K562 (cell line): ENCODE results near the gene C5AR2. TPM values are rescaled to one million over a fixed set of nuclear protein-coding genes. Genes with fewer than 3 reads are reported as not detected.

Experiments
- ATAC-seq: fragments of 200-7000 bp; cut with Tn5 transposase; 3 replicates; pipeline ENCODE4 v1.9.1; 2020; ENCODE audit warnings: moderate library complexity
- BruUV-seq: library from RNA; stranded (reverse); fragments of 400-500 nt; replicated peaks from 2 replicates; lab custom pipeline; 2021; lab: Mats Ljungman, UMichigan
- CTCF ChIA-PET: fragments of 300-600 bp; formaldehyde crosslinking; extraction: SDS; loops from one replicate; lab custom pipeline; 2021; ENCODE audit warnings: low intra/inter-chr PET ratio; lab: Yijun Ruan, JAX
- POLR2A ChIA-PET: fragments of 300-600, 350-650 bp; sonication (Branson Sonifier 250); formaldehyde crosslinking; extraction: SDS; loops from one replicate; lab custom pipeline; 2021; ENCODE audit warnings: antibody characterized with exemption, inconsistent platforms; lab: Yijun Ruan, JAX
- DNase-seq, 4 experiments: peaks; one replicate each; pipeline versions ENCODE4 v3.0.0 to v3.0.0-alpha.2; 2011 to 2018; ENCODE audit warnings: low spot score in 3 of 4, mixed read lengths in 3 of 4; ENCODE audit errors: extremely low read depth in 1 of 4
- FAIRE-seq: peaks from 2 replicates; lab custom pipeline; 2011; peaks lifted over from hg19 to GRCh38; lab: Jason Lieb, UNC
- H2AFZ ChIP-seq: 2 replicates; pipeline ENCODE4 v1.6.0; 2011; ENCODE audit warnings: low read depth, low read length, control low read depth, inconsistent platforms
- H3K27ac ChIP-seq: fragments of 200-600 bp; 3 replicates; pipeline ENCODE4 v1.8.0; 2011; ENCODE audit warnings: low read depth, mild to moderate bottlenecking, control low read depth, inconsistent platforms, low read length, moderate library complexity, mixed read lengths; ENCODE audit errors: extremely low read depth
- H3K27me3 ChIP-seq, 2 experiments: fragments of 300-600 bp in 1 of 2; 2 replicates in 1 of 2; 3 replicates in 1 of 2; pipeline versions ENCODE4 v1.6.0 to v1.8.0; 2011; ENCODE audit warnings: inconsistent platforms in 2 of 2, low read length in 2 of 2, mild to moderate bottlenecking in 1 of 2, mixed read lengths in 1 of 2, moderate library complexity in 1 of 2; ENCODE audit not compliant: control insufficient read depth in 2 of 2, insufficient read depth in 2 of 2
- H3K36me3 ChIP-seq: fragments of 300-600 bp; 3 replicates; pipeline ENCODE4 v1.8.0; 2011; ENCODE audit warnings: mild to moderate bottlenecking, low read length, inconsistent platforms; ENCODE audit not compliant: control insufficient read depth, insufficient read depth
- H3K4me1 ChIP-seq, 2 experiments: fragments of 200-600 bp in 1 of 2; replicated peaks in 1 of 2; 2 replicates in 1 of 2; 3 replicates in 1 of 2; pipeline versions ENCODE4 v1.5.1 to v1.8.0; 2011; ENCODE audit warnings: inconsistent platforms in 2 of 2, low read length in 2 of 2, mild to moderate bottlenecking in 1 of 2, mixed read lengths in 1 of 2, moderate library complexity in 1 of 2; ENCODE audit not compliant: control insufficient read depth in 2 of 2, insufficient read depth in 2 of 2
- H3K4me2 ChIP-seq: 2 replicates; pipeline ENCODE4 v1.6.1; 2011; ENCODE audit warnings: low read length, control low read depth, inconsistent platforms, mixed read lengths; ENCODE audit not compliant: insufficient read depth
- H3K4me3 ChIP-seq: fragments of 200-600 bp; sonication (generic), shearing (Covaris generic); 2 replicates; pipeline ENCODE4 v1.5.1; 2016; ENCODE audit warnings: control low read depth, inconsistent platforms
- H3K79me2 ChIP-seq: fragments of 200-600 bp; 3 replicates; pipeline ENCODE4 v1.8.0; 2011; ENCODE audit warnings: low read length, inconsistent platforms; ENCODE audit not compliant: control insufficient read depth, insufficient read depth
- H3K9ac ChIP-seq, 2 experiments: 2 replicates each; pipeline versions ENCODE4 v1.6.0 to v1.6.1; 2011; ENCODE audit warnings: low read depth in 2 of 2, low read length in 2 of 2, control low read depth in 1 of 2, inconsistent platforms in 1 of 2, mild to moderate bottlenecking in 1 of 2, mixed read lengths in 1 of 2; ENCODE audit not compliant: insufficient read depth in 1 of 2
- H3K9me1 ChIP-seq: one replicate; pipeline ENCODE4 v1.6.0; 2011; ENCODE audit warnings: inconsistent platforms, mild to moderate bottlenecking, low read length, moderate library complexity; ENCODE audit not compliant: control insufficient read depth, insufficient read depth
- H3K9me3 ChIP-seq: replicated peaks from 2 replicates; pipeline ENCODE4 v1.5.1; 2011; ENCODE audit warnings: low read depth, low read length, inconsistent platforms; ENCODE audit not compliant: control insufficient read depth, insufficient read depth
- H4K20me1 ChIP-seq: replicated peaks from 2 replicates; pipeline ENCODE4 v1.6.1; 2011; ENCODE audit warnings: low read length, inconsistent platforms, mixed read lengths; ENCODE audit not compliant: control insufficient read depth, insufficient read depth
- ADNP ChIP-seq: fragments of 200-800 bp; sonication (Bioruptor generic); IDR thresholded peaks from 2 replicates; pipeline ENCODE4 v1.6.1; 2016; ENCODE audit warnings: missing genetic modification characterization, missing compliant biosample characterization
- KDM1A ChIP-seq, 2 experiments: fragments of 450-650 bp; IDR thresholded peaks; 2 replicates each; pipeline ENCODE4 v1.6.1; 2016; ENCODE audit warnings: mild to moderate bottlenecking in 2 of 2
- RBM25 ChIP-seq: fragments of 200-400 bp; formaldehyde crosslinking; IDR thresholded peaks from 2 replicates; pipeline ENCODE4 v1.6.1; 2018; ENCODE audit warnings: low read length, low read depth, moderate library complexity; ENCODE audit not compliant: severe bottlenecking
- ZNF121 ChIP-seq: sonication (generic); formaldehyde crosslinking; conservative IDR thresholded peaks from 2 replicates; pipeline ENCODE4 v1.8.0; 2022; ENCODE audit warnings: missing genetic modification reagents
- WGBS: fragments of 100-300 bp; shearing (Covaris generic); methylation state at CpG from one replicate; pipeline ENCODE4 v1.1.6; 2016; ENCODE audit warnings: low coverage, mixed read lengths; ENCODE audit not compliant: insufficient coverage; ENCODE audit errors: missing lambda C conversion rate; 5-methylcytosine and 5-hydroxymethylcytosine counted together
- in situ Hi-C: fragments of 300-500 bp; cut with MboI; formaldehyde crosslinking; loops from 4 replicates; pipeline ENCODE4 v1.15.0; 2018; ENCODE audit warnings: inconsistent platforms, mixed read lengths
- intact Hi-C: fragments of 100-400 bp; cut with micrococcal nuclease; formaldehyde crosslinking; loops from 2 replicates; pipeline ENCODE4 v1.14.2; 2022
- polyA plus RNA-seq, 8 experiments: library from polyadenylated mRNA; depleted of rRNA in 4 of 8; stranded (reverse) in 5 of 8; unstranded in 3 of 8; fragments of >200 nt; fragmentation: Nextera tagmentation in 2 of 8; fragmentation: Illumina TruSeq in 1 of 8; extraction: Ambion mirVana in 2 of 8; extraction: Trizol in 1 of 8; gene quantifications; 2 replicates each; pipeline versions ENCODE4 v1.2.1 to v1.2.3, GENCODE V29; 2011 to 2014; ENCODE audit warnings: inconsistent platforms in 1 of 8, missing spikeins in 1 of 8
- total RNA-seq, 7 experiments: library from RNA; depleted of rRNA in 6 of 7; stranded (reverse); fragments of >200 nt in 6 of 7; fragmentation: Illumina TruSeq in 2 of 7; extraction: Trizol in 2 of 7; gene quantifications; 2 replicates each; pipeline versions ENCODE4 v1.2.1 to v1.2.3, GENCODE V29; 2011 to 2021; ENCODE audit warnings: low replicate concordance in 1 of 7
- TF ChIP-seq, protein P1 (sequence below): fragments of 450-650 bp; IDR thresholded peaks from 2 replicates; pipeline ENCODE4 v1.6.1; 2018; ENCODE audit not compliant: partially characterized antibody

C5AR2 gene
- total and polyA plus RNA-seq, 9 of the 15 experiments (the other 6 are each of a cell fraction or from before 2014, with no cell fraction given) = 0.01 to 1.1 (median 0.13) TPM

DNA sequence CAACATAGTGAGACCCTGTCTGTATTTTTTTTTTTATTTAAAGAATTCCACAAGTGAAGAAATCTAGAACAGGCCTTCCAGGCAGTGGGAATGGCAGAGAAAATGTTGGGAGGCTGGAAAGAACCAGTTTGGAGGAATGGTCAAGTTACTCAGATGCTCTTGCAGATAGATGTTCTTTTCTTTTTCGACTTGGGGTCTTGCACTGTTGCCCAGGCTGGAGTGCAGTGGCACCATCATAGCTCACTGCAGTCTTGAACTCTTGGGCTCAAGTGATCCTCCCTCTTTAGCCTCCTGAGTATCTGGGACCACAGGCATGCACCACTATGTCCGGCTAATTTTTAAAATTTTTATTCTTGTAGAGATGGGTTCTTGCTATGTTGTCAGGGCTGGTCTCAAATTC is 21.7 kb upstream of the C5AR2 start:
- no peak overlapping the region for H3K9ac ChIP-seq
- no TSS peak for BruUV-seq
- H3K27ac ChIP-seq = no peak overlapping the region
- 36% methylated on average over 2 of the region's 2 CpGs for WGBS
- no peaks in the 10 kb centered on the region for H3K27me3 ChIP-seq
- 0 out of 2 replicates have a peak, but pooled peaks have one; percentile 15 for TF ChIP-seq ADNP
- peak; percentile 68 for TF ChIP-seq RBM25
- TF ChIP-seq KDM1A (IDR thresholded peaks at IDR 0.05) = no peak
- peak; percentile 97 for TF ChIP-seq ZNF121 (CRISPR knock-in tag)
- TF ChIP-seq, protein P1, sequence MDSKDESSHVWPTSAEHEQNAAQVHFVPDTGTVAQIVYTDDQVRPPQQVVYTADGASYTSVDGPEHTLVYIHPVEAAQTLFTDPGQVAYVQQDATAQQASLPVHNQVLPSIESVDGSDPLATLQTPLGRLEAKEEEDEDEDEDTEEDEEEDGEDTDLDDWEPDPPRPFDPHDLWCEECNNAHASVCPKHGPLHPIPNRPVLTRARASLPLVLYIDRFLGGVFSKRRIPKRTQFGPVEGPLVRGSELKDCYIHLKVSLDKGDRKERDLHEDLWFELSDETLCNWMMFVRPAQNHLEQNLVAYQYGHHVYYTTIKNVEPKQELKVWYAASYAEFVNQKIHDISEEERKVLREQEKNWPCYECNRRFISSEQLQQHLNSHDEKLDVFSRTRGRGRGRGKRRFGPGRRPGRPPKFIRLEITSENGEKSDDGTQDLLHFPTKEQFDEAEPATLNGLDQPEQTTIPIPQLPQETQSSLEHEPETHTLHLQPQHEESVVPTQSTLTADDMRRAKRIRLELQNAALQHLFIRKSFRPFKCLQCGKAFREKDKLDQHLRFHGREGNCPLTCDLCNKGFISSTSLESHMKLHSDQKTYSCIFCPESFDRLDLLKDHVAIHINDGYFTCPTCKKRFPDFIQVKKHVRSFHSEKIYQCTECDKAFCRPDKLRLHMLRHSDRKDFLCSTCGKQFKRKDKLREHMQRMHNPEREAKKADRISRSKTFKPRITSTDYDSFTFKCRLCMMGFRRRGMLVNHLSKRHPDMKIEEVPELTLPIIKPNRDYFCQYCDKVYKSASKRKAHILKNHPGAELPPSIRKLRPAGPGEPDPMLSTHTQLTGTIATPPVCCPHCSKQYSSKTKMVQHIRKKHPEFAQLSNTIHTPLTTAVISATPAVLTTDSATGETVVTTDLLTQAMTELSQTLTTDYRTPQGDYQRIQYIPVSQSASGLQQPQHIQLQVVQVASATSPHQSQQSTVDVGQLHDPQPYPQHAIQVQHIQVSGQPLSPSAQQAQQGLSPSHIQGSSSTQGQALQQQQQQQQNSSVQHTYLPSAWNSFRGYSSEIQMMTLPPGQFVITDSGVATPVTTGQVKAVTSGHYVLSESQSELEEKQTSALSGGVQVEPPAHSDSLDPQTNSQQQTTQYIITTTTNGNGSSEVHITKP = no peak
- CTCF ChIA-PET = interaction anchor here (1.8 kb wide), 1 partner anchor 81 kb away, joined by 9 read pairs; no protein-coding TSS in a partner anchor
- H3K36me3 ChIP-seq = no peaks in the 10 kb centered on the region
- in situ Hi-C loops (no loop called here), intact Hi-C loops (no loop called here)
- FAIRE-seq (no peak), ATAC-seq (no peak), DNase-seq (no peak)
- H4K20me1 ChIP-seq = no peaks in the 10 kb centered on the region
- POLR2A ChIA-PET = no interaction called here
- no peak overlapping the region for H2AFZ ChIP-seq
- no peaks in the 10 kb centered on the region for H3K9me1 ChIP-seq
- no peak overlapping the region for H3K4me2 ChIP-seq
- H3K4me3 ChIP-seq = no peak overlapping the region
- H3K4me1 ChIP-seq = peaks cover 17 to 30% of the 10 kb centered on the region in 2 experiments; a peak in 4 of 5 replicates
- no peaks in the 10 kb centered on the region for H3K9me3 ChIP-seq
- H3K79me2 ChIP-seq = no peaks in the 10 kb centered on the region
